SK-N-MC (cell line): ENCODE data around the gene ASB14.

Experiments
- DNase-seq: peaks from one replicate; pipeline ENCODE4 v3.0.0-alpha.2; 2011; ENCODE audit warnings: low read depth, low spot score
- H3K27ac ChIP-seq: fragments of 200-600 bp; sonication (generic); 2 replicates; pipeline ENCODE4 v1.5.1; 2016; ENCODE audit warnings: mixed run types
- H3K36me3 ChIP-seq: fragments of 200-600 bp; sonication (generic); 2 replicates; pipeline ENCODE4 v1.6.1; 2017; ENCODE audit warnings: antibody characterized with exemption, low read length, mixed read lengths; ENCODE audit not compliant: insufficient read depth
- H3K4me3 ChIP-seq: fragments of 200-600 bp; sonication (generic); 2 replicates; pipeline ENCODE4 v1.5.1; 2016
- H3K9ac ChIP-seq: fragments of 200-600 bp; sonication (generic); 2 replicates; pipeline ENCODE4 v1.8.0; 2017; ENCODE audit warnings: mixed run types, mixed read lengths; ENCODE audit not compliant: insufficient read length
- H3K9me3 ChIP-seq: fragments of 200-600 bp; sonication (generic); 2 replicates; pipeline ENCODE4 v1.6.1; 2017; ENCODE audit warnings: low read depth, mild to moderate bottlenecking, antibody characterized with exemption, low read length, moderate library complexity, mixed read lengths
- EZH2 ChIP-seq: fragments of 200-600 bp; sonication (generic); IDR thresholded peaks from one replicate; pipeline ENCODE4 v1.6.1; 2017; ENCODE audit warnings: antibody characterized with exemption
- FOXP2 ChIP-seq: optimal IDR thresholded peaks from 2 replicates; pipeline ENCODE3; 2011; ENCODE audit warnings: mild to moderate bottlenecking, moderate library complexity; ENCODE audit not compliant: insufficient read depth; ENCODE audit errors: extremely low read length, control extremely low read depth
- POLR2AphosphoS5 ChIP-seq: IDR thresholded peaks from 2 replicates; pipeline ENCODE4 v1.6.1; 2012; ENCODE audit warnings: mild to moderate bottlenecking, low read depth, low read length, borderline replicate concordance

Gene ASB14

DNA sequence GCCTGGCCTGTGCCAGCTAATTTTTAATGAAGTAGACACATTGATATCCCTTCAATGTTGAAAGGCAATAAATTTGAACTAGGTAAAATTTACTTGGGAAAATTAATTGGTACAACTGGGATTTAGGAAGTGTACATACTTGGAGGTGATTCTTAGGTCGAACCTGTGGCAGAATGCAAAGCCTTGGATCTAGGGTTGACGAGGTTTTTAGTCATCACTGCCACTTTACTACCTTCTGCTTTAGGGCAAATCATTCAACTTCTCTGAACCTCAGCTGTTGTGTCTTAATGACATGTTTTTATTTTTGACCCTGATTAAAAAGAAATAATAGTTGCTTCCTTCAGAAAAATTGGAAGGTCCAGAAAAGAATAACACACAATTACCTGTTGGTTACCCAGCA lies 62.5 kb downstream of the ASB14 start:
- Histone ChIP-seq H3K9ac (no peak overlapping the region), H3K36me3 (no peaks in the 10 kb centered on the region), H3K9me3 (no peaks in the 10 kb centered on the region), H3K27ac (no peak overlapping the region), H3K4me3 (no peak overlapping the region)
- TF ChIP-seq EZH2 (no peak), POLR2AphosphoS5 (no peak), FOXP2 (no peak)
- DNase-seq: no peak

DNA sequence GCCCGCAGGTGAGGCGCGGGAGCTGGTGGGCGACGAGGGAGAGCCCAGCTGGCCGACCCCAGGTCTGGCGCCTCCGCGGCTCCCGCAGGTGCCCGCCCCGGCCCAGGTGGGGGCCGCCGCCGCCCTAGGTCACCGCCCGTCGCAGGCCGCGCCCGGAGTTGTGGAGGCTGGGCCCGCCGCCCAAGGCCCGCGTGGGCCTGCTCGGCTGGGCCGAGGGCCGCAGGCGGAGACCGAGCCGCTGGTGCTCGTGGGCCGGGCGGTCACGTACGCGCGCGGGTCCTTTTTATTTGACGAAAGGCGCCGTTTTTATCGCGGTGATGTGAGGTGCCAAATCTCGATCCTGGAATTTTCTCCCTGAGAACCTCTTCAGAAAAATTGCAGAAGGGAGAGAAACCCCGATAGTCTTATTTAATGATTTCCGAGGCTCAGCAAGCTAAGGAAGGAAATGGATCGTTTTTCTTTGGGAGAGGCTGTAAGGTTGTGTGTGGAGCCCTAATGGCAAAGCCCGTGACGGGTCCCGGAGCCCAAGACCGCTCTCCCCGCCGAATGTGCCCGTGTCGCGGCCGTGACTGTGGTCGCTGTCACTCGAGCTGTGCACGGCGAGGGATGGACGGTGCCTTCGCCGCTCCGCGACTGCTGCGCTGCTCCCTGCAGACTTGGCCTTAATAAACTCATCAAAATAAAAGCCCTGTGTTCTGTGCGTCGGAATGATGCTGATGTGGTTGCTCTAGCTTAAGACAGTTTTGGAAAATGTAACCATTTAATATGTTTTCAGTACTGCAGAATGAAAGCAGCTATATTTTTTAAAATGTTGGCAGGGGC lies 64.3 kb downstream of the ASB14 start:
- TF ChIP-seq POLR2AphosphoS5 (no peak), FOXP2 (no peak), EZH2 (no peak)
- Histone ChIP-seq H3K36me3 (no peaks in the 10 kb centered on the region), H3K4me3 (peak overlapping the region; percentile 90), H3K9ac (peak overlapping the region; percentile 65), H3K9me3 (no peaks in the 10 kb centered on the region), H3K27ac (no peak overlapping the region)
- DNase-seq: no peak

DNA sequence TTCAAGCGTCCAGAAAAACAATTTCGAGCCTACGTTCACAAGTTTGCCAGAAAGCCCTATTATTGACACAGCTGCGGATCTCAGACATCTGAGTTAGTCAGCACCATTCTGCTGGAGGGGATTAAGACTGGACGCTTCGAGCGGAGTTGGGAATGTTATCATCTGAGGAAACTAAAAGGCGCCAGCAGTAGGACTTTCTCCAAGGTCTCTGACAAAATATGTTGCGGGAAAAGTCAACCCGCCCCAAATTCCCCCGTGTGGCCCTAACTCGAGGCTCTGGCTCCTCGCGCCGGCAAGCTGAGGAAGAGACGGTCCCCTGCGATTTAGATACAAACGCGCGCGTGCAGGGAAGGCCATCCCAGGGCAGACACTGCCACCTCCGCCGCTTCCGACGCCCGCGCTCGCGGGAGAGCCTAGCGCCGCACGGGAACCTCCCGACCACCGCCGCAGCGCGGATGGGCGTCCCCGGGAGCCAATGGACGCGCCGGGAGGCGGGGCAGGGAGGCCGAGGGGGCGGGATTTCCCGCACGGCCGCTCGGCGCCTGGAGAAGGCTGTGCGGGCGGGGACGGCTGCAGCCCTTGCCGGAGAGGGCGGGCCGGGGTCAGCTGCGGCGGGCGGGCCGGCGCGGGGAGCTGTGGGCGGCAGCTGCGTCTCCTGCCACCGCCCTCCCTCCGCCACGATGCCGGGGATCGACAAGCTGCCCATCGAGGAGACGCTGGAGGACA lies 65.1 kb downstream of the ASB14 start, which contains the start of gene APPL1:
Gene APPL1 (plus strand): TSS at position 526 of the 726 bp plus-strand sequence. CDS start 155 bp downstream, at position 681.
- peak within 1 kb of the TSS; percentile 90 for H3K4me3 ChIP-seq
- H3K9ac ChIP-seq: peak within 1 kb of the TSS; percentile 65
- H3K9me3 ChIP-seq: no peaks in the 10 kb centered on the region
- DNase-seq: no peak
- TF ChIP-seq FOXP2 (no peak), POLR2AphosphoS5 (peak; percentile 90)
- no peaks in the 10 kb centered on the region for H3K36me3 ChIP-seq
- H3K27ac ChIP-seq: no peak within 1 kb of the TSS

DNA sequence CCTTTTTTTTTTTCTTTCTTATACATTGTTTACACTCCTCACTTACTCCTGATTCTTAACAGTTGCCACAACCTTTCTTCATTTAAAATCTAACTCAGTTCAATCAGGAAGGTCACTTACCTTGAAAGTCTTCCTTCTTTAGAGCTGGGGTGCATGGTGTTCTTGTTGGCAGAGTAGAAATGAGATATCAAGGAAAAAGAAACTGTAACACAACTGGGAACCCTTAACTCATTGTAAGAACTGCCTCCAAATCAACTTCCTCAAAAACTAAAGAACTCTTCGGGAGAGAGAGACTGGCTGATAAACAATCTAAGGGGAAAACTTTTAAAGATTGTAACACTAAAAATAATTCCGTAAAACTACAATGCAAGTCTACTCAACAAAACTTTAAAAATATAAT lies 66.3 kb downstream of the ASB14 start:
- Histone ChIP-seq H3K27ac (no peak overlapping the region), H3K4me3 (no peak overlapping the region), H3K9me3 (no peaks in the 10 kb centered on the region), H3K36me3 (no peaks in the 10 kb centered on the region), H3K9ac (no peak overlapping the region)
- TF ChIP-seq EZH2: no peak
- TF ChIP-seq FOXP2: no peak
- TF ChIP-seq POLR2AphosphoS5: no peak
- DNase-seq: no peak

DNA sequence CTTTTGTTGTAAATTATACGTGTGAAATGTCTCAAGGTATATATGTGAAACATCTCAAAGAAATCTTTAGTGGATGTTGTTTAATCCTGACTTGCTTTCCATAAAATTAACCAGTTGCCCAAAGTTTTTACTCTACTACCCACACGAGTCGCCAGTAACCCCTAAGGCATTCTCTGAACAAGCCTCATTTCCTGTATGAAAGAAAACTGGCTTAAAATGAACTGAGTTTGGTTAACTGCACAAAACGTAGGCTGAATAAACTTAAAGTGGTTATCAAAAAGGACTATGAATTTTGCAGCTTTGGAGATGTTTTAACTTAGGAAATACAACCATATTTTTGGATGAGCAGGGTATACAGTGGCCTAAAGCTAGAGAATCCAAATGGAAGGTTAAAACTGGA lies 67.6 kb downstream of the ASB14 start:
- no peak overlapping the region for H3K9ac ChIP-seq
- DNase-seq: peak; percentile 35
- peak overlapping the region; percentile 28; the same call in 1 of the 2 replicates for H3K4me3 ChIP-seq
- no peak overlapping the region for H3K27ac ChIP-seq
- H3K9me3 ChIP-seq: no peaks in the 10 kb centered on the region
- no peak for TF ChIP-seq FOXP2
- TF ChIP-seq EZH2: no peak
- TF ChIP-seq POLR2AphosphoS5: no peak; the same call in 1 of the 2 replicates
- H3K36me3 ChIP-seq: no peaks in the 10 kb centered on the region

DNA sequence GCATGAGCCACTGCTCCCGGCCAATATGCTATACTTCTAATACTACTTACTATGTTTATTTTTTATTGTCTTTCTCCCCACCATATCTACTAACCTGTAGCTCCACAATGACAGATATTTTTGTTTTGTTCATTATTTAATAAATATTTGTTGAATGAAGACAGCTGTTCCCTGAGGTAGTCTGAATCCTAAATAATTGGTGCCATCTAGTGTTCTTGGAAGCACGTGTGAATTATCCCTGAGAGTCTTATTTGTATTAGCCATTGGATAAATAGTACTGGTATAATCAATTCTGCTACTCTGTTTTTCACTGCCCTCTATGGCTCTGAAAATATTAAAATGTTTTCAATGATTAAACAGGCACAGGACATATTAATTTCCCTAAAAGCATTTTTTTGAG lies 70.6 kb downstream of the ASB14 start:
- TF ChIP-seq POLR2AphosphoS5: no peak
- no peak for TF ChIP-seq EZH2
- no peak for TF ChIP-seq FOXP2
- DNase-seq: no peak
- Histone ChIP-seq H3K36me3 (no peaks in the 10 kb centered on the region), H3K9me3 (no peaks in the 10 kb centered on the region), H3K9ac (no peak overlapping the region), H3K27ac (no peak overlapping the region), H3K4me3 (no peak overlapping the region)
